Neutrophil (primary cell): ENCODE measurements around the gene UBAC2.
A peak's percentile ranks its signal among the peaks of the same experiment; 100 is the strongest.

Experiments
- H3K27ac ChIP-seq: fragments of 200-600 bp; sonication (generic); 2 replicates; pipeline ENCODE4 v1.5.1; 2016; ENCODE audit warnings: mild to moderate bottlenecking, moderate library complexity
- H3K27me3 ChIP-seq: fragments of 200-600 bp; sonication (generic); 2 replicates; pipeline ENCODE4 v1.6.0; 2016; ENCODE audit warnings: mild to moderate bottlenecking
- H3K36me3 ChIP-seq: fragments of 200-600 bp; sonication (generic); 2 replicates; pipeline ENCODE4 v1.5.1; 2017
- H3K4me1 ChIP-seq, 2 experiments: fragments of 200-600 bp in 1 of 2; sonication (generic) in 1 of 2; 1 replicate in 1 of 2; 2 replicates in 1 of 2; pipeline versions ENCODE4 v1.5.1 to v1.6.1; 2013 to 2016; ENCODE audit warnings: low read depth in 1 of 2, low read length in 1 of 2, mild to moderate bottlenecking in 1 of 2, moderate library complexity in 1 of 2; ENCODE audit not compliant: control insufficient read depth in 1 of 2, insufficient read depth in 1 of 2
- H3K4me3 ChIP-seq, 2 experiments: fragments of 200-600 bp in 1 of 2; sonication (generic) in 1 of 2; 1 replicate in 1 of 2; 2 replicates in 1 of 2; pipeline ENCODE4 v1.5.1; 2013 to 2016; ENCODE audit warnings: low read depth in 1 of 2, low read length in 1 of 2, mild to moderate bottlenecking in 1 of 2, moderate library complexity in 1 of 2
- H3K9me3 ChIP-seq: fragments of 200-600 bp; sonication (generic); 2 replicates; pipeline ENCODE4 v1.5.1; 2016
- TF ChIP-seq, protein P1 (sequence below): fragments of 200-600 bp; sonication (generic); IDR thresholded peaks from 2 replicates; pipeline ENCODE4 v1.5.1; 2016; ENCODE audit warnings: antibody characterized with exemption

Gene UBAC2

DNA sequence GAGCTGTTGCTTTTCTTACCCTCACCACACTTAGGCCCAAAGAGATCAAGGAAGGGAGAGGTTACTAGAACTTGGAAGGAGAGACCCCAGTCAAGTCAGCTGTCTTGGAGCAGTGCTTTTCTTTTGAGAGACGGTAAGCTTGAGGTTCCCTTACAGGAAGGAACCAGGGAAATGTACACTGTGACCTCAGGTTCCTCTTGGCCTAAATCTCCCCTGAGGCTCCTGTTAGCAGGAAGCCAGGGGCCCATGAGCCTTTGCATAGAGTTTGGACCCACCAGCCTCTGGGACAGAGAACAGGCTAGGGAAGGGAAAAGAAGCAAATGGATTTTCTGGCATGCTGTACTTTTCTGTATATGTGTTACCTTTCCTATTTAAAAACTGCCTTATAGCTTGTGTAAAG, 63.4 kb downstream of the UBAC2 start:
- Histone ChIP-seq H3K4me1 (peaks cover 20 to 21% of the 10 kb centered on the region in 2 experiments), H3K36me3 (peaks cover 6% of the 10 kb centered on the region), H3K4me3 (no peak overlapping the region), H3K27ac (peak overlapping the region; percentile 62), H3K9me3 (no peaks in the 10 kb centered on the region), H3K27me3 (no peaks in the 10 kb centered on the region)
- TF ChIP-seq, protein P1, sequence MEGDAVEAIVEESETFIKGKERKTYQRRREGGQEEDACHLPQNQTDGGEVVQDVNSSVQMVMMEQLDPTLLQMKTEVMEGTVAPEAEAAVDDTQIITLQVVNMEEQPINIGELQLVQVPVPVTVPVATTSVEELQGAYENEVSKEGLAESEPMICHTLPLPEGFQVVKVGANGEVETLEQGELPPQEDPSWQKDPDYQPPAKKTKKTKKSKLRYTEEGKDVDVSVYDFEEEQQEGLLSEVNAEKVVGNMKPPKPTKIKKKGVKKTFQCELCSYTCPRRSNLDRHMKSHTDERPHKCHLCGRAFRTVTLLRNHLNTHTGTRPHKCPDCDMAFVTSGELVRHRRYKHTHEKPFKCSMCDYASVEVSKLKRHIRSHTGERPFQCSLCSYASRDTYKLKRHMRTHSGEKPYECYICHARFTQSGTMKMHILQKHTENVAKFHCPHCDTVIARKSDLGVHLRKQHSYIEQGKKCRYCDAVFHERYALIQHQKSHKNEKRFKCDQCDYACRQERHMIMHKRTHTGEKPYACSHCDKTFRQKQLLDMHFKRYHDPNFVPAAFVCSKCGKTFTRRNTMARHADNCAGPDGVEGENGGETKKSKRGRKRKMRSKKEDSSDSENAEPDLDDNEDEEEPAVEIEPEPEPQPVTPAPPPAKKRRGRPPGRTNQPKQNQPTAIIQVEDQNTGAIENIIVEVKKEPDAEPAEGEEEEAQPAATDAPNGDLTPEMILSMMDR = no peak

DNA sequence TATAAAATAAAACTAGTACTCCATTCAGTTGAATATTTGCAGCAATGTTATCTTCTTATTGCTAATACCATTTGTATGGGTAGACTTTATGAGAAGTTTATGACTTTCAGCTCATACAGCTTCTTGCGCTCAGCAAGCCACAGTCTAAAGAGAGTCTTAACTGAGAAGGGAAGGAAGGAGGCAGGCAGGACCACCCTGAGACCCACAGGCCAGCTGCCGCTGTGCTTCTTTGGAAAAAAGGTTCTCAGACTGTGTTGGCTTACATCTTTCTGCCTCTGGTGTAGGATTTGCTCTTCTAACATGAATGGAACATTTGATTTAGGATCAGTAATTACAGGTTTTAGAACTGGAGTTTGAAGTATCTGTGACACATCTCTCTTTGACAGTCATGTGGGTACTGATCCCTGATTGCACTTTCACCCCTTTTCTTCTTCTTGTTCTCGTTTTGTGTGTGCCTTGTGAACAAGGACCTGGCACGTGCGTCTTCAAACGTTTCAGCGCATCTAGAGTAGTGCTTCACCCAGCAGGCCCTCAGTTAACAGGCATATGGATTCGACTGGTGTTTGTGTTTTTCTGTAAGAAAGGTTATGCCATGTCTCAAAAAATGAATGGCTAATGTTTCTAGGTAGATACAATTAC, 64.6 kb downstream of the UBAC2 start:
- no peaks in the 10 kb centered on the region for H3K9me3 ChIP-seq
- no peak overlapping the region for H3K4me3 ChIP-seq
- no peaks in the 10 kb centered on the region for H3K27me3 ChIP-seq
- H3K27ac ChIP-seq = no peak overlapping the region
- peaks cover 6% of the 10 kb centered on the region for H3K36me3 ChIP-seq
- peaks cover 20 to 23% of the 10 kb centered on the region in 2 experiments for H3K4me1 ChIP-seq
- TF ChIP-seq, protein P1 = no peak

DNA sequence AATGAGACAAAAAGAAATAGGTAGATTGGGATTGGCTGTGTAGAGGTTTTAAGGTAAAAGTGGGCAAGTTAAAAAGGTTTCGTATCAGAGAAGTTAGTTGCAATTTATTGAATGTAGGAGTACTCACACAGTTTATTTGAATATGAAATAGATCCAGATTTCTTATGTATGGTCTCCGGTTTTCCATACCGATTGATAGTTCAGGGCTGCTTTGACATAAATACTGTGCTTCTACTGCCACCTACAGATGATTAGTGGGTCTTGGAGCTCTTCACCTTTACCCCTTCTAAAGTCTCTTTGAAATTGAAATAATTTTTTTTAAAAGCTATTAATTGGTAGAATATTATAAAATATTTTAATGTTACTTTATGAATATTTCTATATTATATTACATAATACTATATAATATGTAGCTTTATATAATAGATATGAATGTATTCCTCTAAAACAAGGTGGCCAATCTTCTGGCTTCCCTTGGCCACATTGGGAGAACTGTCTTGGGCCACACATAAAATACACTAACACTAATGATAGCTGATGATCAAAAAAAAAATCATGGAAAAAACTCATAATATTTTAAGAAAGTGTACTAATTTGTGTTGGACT, 65.3 kb downstream of the UBAC2 start:
- TF ChIP-seq, protein P1 = peak; percentile 44
- Histone ChIP-seq H3K27me3 (no peaks in the 10 kb centered on the region), H3K4me3 (no peak overlapping the region), H3K27ac (no peak overlapping the region), H3K9me3 (no peaks in the 10 kb centered on the region), H3K36me3 (peaks cover 6% of the 10 kb centered on the region), H3K4me1 (peaks cover 27 to 29% of the 10 kb centered on the region in 2 experiments)

DNA sequence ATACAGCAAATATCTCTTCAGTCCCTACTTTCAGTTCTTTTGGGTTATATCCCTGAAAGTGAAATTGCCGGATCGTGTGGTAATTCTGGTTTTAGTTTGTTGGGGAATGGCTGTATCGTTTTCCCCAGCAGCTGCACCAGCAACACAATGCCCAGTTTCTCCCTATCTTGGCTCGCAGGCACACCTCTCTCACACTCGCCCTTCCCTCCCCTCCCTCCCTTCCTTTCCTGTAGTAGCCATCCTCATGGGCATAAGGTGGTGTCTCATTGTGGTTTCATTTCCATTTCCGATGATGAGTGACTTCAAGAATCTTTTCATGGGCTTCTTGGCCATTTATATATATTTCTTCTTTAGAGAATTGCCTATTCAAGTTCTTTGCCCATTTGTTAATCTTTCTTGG, 66.2 kb downstream of the UBAC2 start:
- Histone ChIP-seq H3K27me3 (no peaks in the 10 kb centered on the region), H3K4me1 (peaks cover 33 to 35% of the 10 kb centered on the region in 2 experiments), H3K36me3 (peaks cover 6% of the 10 kb centered on the region), H3K4me3 (no peak overlapping the region), H3K9me3 (no peaks in the 10 kb centered on the region), H3K27ac (no peak overlapping the region)
- TF ChIP-seq, protein P1 = no peak

DNA sequence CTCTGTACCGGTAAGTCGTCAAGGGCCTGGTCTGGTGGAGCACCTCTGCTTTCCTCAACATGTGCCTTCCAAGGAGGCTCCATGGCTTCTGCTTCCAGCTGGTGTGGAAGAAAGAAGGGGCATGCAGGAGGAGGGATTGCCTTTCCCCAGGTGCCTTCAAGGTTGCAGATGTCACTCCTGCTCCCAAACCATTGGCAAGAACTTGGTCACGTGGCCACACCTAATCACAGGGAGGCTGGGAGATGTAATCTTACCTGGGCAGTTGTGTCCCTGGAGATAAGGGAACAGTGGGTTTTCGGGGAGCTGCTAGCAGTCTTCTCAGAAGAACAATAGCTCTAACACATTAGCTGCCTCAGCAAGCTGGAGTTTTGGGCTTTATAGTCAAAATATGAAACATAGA, 67.3 kb downstream of the UBAC2 start:
- peaks cover 33 to 35% of the 10 kb centered on the region in 2 experiments for H3K4me1 ChIP-seq
- TF ChIP-seq, protein P1 = no peak

More for the DNA sequence above, 67.3 kb downstream of the UBAC2 start:
- Histone ChIP-seq H3K27ac (no peak overlapping the region), H3K27me3 (no peaks in the 10 kb centered on the region), H3K36me3 (peaks cover 6% of the 10 kb centered on the region), H3K9me3 (no peaks in the 10 kb centered on the region), H3K4me3 (no peak overlapping the region)
